ENCODE results near the gene KIAA0825.

GRCh38 chr5:94420885-94421284 is 197.5 kb downstream of the KIAA0825 start:
- TF ChIP-seq SUZ12 (IDR thresholded peaks at IDR 0.05; ENCODE audit: extremely low read depth, insufficient read depth, insufficient read length) (no peak), YY1 (IDR thresholded peaks at IDR 0.05; ENCODE audit: insufficient read depth, insufficient read length) (no peak), ZNF274 (IDR thresholded peaks at IDR 0.05; ENCODE audit: low read depth, low read length) (no peak)
